Tibial artery (tissue), 4 donors: ENCODE data around the gene SLC6A7.

Experiments used
- DNase-seq, 2 donors: peaks; one replicate each; pipeline ENCODE4 v3.0.0-alpha.2; 2019
- H3K27ac ChIP-seq, 2 donors: fragments of 200-600 bp; sonication (generic) in 1 of 2; 1 replicate in 1 of 2; 2 replicates in 1 of 2; pipeline ENCODE4 v1.5.1; 2018 to 2019; ENCODE audit warnings: mild to moderate bottlenecking in 1 of 2
- H3K27me3 ChIP-seq, 2 donors: fragments of 200-600 bp; sonication (generic) in 1 of 2; one replicate each; pipeline versions ENCODE4 v1.5.1 to v1.6.0; 2016 to 2019
- H3K36me3 ChIP-seq, 3 donors: fragments of 200-600 bp; sonication (generic) in 2 of 3; one replicate each; pipeline ENCODE4 v1.5.1; 2016 to 2019; ENCODE audit warnings: mild to moderate bottlenecking in 2 of 3
- H3K4me1 ChIP-seq, 4 donors: fragments of 200-600 bp; sonication (generic) in 2 of 4; 1 replicate in 3 of 4; 2 replicates in 1 of 4; pipeline ENCODE4 v1.5.1; 2016 to 2019
- H3K4me3 ChIP-seq, 2 donors: fragments of 200-600 bp; sonication (generic) in 1 of 2; 1 replicate in 1 of 2; 2 replicates in 1 of 2; pipeline ENCODE4 v1.5.1; 2018 to 2019; ENCODE audit warnings: mild to moderate bottlenecking in 2 of 2
- H3K9me3 ChIP-seq, 3 donors: fragments of 200-600 bp; sonication (generic) in 1 of 3; one replicate each; pipeline ENCODE4 v1.5.1; 2016 to 2019
- intact Hi-C: fragments of 100-400 bp; cut with DNase I; formaldehyde crosslinking; loops from one replicate; pipeline ENCODE4 v1.15.0; 2023; ENCODE audit warnings: low total_unique reads
- TF ChIP-seq, protein P1 (sequence below), 2 experiments: fragments of 200-600 bp in 1 of 2; fragments of 450-650 bp in 1 of 2; IDR thresholded peaks; one replicate each; pipeline ENCODE4 v1.5.1; 2017 to 2019; ENCODE audit warnings: antibody characterized with exemption in 2 of 2, mild to moderate bottlenecking in 1 of 2, moderate library complexity in 1 of 2

Gene SLC6A7

DNA sequence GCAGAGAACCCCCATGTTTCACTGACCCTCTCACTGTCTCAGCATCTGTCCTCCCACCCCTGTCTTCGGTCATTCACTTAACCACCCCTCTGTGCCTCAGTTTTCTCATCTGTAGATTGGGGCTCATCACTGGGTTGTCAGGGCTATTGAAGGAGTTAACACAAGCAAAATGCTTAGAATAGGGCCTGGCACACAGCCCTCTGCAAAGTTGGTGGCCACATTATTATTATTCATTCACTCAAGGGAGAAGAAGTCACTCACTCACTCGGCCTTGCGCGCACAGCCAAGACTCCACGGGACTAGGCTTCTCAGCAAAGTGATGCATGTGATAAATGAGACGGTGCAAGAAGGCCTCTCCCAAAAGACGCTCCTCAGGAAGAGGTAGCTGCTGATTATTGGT is 42.2 kb upstream of the SLC6A7 start:
- peaks cover 16 to 20% (median 18%) of the 10 kb centered on the region in 3 donors for H3K36me3 ChIP-seq
- intact Hi-C loops, result no loop called here
- TF ChIP-seq, protein P1, sequence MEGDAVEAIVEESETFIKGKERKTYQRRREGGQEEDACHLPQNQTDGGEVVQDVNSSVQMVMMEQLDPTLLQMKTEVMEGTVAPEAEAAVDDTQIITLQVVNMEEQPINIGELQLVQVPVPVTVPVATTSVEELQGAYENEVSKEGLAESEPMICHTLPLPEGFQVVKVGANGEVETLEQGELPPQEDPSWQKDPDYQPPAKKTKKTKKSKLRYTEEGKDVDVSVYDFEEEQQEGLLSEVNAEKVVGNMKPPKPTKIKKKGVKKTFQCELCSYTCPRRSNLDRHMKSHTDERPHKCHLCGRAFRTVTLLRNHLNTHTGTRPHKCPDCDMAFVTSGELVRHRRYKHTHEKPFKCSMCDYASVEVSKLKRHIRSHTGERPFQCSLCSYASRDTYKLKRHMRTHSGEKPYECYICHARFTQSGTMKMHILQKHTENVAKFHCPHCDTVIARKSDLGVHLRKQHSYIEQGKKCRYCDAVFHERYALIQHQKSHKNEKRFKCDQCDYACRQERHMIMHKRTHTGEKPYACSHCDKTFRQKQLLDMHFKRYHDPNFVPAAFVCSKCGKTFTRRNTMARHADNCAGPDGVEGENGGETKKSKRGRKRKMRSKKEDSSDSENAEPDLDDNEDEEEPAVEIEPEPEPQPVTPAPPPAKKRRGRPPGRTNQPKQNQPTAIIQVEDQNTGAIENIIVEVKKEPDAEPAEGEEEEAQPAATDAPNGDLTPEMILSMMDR (IDR thresholded peaks at IDR 0.05), result no peak
- H3K27me3 ChIP-seq, result no peaks in the 10 kb centered on the region
- DNase-seq, result peak; percentile 75 to 85
- peaks cover 0 to 99% (median 90%) of the 10 kb centered on the region in 4 donors for H3K4me1 ChIP-seq
- no peaks in the 10 kb centered on the region for H3K9me3 ChIP-seq
- H3K27ac ChIP-seq, result peak overlapping the region; percentile 89 to 98
- peak overlapping the region; percentile 71 to 73 for H3K4me3 ChIP-seq

DNA sequence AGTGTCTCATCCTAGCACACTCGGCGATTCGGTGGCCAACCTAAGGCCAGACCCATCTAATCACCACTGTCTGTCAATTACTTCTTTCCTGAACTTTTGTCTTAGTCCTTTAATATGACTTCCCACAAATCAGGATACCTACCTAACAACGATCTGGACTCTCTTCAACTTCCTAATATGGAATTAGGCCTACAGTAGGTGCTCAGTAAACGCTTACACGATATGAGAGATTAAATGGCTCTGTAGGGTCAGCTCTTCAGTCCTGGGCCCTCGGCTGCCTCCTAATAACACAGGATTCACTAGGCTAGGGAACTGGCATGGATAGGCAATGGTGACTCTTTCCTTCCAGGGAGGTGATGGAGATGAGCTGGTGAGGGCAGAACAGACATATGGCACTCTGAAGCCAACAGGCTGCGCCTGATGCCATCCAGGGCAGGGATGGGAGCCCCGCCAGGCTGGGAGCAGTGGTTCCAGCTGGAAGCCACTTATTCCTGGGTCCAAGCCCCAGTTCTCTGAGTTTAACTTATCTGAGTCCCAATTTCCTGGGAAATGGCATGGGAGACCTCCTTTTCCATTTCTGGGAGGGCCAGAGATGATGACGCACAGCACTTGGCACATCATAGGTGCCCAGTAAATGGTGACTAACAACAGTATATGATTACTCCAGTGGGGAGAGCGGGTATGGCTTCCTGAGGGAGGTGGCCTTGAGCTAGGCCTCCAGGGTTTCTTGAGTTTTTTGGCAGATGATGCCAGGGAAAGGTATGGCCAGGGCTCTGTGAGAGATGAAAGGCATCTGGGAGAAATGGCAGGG is 41.5 kb upstream of the SLC6A7 start:
- intact Hi-C loops, result no loop called here
- Histone ChIP-seq H3K4me3 (peak overlapping the region; percentile 71 to 73), H3K27ac (peak overlapping the region; percentile 89 to 98), H3K27me3 (no peaks in the 10 kb centered on the region), H3K36me3 (peaks cover 20 to 26% (median 24%) of the 10 kb centered on the region in 3 donors), H3K9me3 (no peaks in the 10 kb centered on the region), H3K4me1 (peaks cover 0 to 98% (median 88%) of the 10 kb centered on the region in 4 donors)
- TF ChIP-seq, protein P1 (IDR thresholded peaks at IDR 0.05), result peak in 1 of 2 experiments; percentile 38
- DNase-seq, result peak in 1 of 2 donors; percentile 92

DNA sequence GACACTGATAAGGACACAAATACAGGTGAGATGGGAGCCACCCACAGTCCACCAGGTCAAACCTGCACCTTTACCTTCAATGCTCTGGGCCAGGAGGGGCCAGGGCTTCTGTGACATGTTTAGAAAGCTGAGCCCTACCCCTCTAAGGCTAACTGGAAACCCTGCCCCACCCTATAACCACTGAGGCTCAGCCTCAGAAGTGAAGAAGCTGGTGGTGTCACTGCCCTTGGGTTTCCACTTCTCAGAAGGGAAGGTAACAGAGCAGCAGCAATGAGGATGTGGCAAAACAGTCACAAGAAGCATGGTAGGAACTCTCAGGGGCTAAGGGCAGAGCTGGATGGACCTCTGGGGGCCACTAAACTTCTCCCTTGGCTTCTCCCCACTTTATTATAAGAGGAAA is 40.2 kb upstream of the SLC6A7 start:
- Histone ChIP-seq H3K4me3 (peak overlapping the region; percentile 71 to 73), H3K27me3 (no peaks in the 10 kb centered on the region), H3K9me3 (no peaks in the 10 kb centered on the region), H3K4me1 (peaks cover 0 to 93% (median 75%) of the 10 kb centered on the region in 4 donors), H3K36me3 (peaks cover 25 to 33% (median 29%) of the 10 kb centered on the region in 3 donors), H3K27ac (peak overlapping the region; percentile 89 to 98)
- TF ChIP-seq, protein P1 (IDR thresholded peaks at IDR 0.05), result no peak
- no peak for DNase-seq
- intact Hi-C loops, result no loop called here

DNA sequence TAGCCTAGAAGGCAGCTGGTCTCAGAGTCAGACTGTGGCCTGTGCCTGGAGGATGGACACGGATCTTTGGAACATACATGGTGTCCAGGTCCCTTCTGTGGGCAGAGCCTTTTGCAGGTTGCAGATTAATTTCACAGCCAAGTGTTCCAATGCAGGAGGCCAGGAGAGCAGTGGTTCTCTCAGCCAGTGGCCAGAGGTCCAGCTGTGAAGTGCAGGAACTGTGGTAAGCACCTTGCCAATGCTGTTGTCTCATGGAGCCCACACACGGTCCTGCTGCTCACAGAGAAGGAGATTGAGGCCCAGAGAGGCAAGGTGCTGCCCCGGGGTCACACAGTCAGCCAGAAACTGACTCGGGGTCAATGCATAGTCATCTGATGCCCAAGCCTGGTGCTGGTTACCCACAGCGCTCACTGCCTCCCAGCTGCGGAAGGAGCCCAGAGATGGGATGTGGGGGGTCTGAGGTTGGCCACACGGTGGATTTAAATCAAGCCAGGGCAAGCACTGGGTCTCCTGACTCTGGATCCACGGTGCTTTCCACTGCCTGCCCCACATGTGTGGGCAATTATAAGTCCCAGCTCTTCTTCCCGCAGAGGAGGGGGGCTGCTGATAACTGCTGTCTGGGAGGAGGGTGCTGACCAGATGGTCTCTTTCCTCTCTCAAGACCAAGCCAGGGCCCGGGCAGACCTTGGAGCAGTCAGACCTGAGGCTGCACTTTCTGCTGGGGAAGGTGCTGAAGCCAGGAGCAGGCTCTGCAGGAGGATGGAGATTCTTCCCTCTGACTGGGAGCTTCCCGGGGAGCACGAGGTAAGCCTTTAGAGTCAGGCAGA is 37.0 kb upstream of the SLC6A7 start:
- no peaks in the 10 kb centered on the region for H3K9me3 ChIP-seq
- peaks cover 0 to 81% (median 62%) of the 10 kb centered on the region in 4 donors for H3K4me1 ChIP-seq
- peak overlapping the region; percentile 89 to 98 for H3K27ac ChIP-seq
- H3K27me3 ChIP-seq, result no peaks in the 10 kb centered on the region
- no peak for DNase-seq
- TF ChIP-seq, protein P1 (IDR thresholded peaks at IDR 0.05), result no peak
- intact Hi-C loops, result no loop called here
- H3K4me3 ChIP-seq, result peak overlapping the region; percentile 71 to 73
- H3K36me3 ChIP-seq, result peaks cover 17 to 33% (median 29%) of the 10 kb centered on the region in 3 donors

DNA sequence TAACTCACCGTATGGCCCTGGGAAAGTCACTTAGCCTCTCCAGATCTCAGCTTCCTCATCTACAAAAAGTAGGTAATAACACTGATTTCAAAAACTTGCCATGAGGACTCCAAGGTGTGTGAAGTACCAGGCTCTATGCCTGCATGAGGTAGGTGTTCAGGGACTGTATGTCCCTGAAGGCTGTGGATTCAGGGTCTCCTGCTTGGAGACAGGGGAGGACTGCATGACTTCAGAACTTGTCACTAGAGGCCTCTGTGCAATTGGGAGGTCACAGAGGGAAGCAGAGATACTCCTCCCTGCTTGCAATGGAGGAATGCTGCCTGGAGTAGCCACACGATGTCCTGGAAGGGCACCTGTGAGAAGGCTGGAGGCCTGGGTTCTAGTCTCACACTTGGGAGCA is 36.4 kb upstream of the SLC6A7 start:
- TF ChIP-seq, protein P1 (IDR thresholded peaks at IDR 0.05), result no peak
- Histone ChIP-seq H3K4me3 (peak overlapping the region; percentile 71 to 73), H3K36me3 (peaks cover 17 to 33% (median 29%) of the 10 kb centered on the region in 3 donors), H3K9me3 (no peaks in the 10 kb centered on the region), H3K27me3 (no peaks in the 10 kb centered on the region), H3K4me1 (peaks cover 0 to 81% (median 65%) of the 10 kb centered on the region in 4 donors), H3K27ac (peak overlapping the region; percentile 89 to 98)
- no peak for DNase-seq
- intact Hi-C loops, result no loop called here
